ENCODE measurements around the gene NMNAT1.

GRCh38 chr1:10014016-10014415 lies 70.7 kb downstream of the NMNAT1 start:
- TF ChIP-seq CTCF (IDR thresholded peaks at IDR 0.05; ENCODE audit: low read depth, low read length, poor library complexity, severe bottlenecking) (no peak), EZH2phosphoT487 (IDR thresholded peaks at IDR 0.05; ENCODE audit: borderline replicate concordance, low read length) (no peak)
